Hepatocyte (in vitro differentiated cells): Measurements from ENCODE around the gene NQO1. TPM values are rescaled to one million over a fixed set of nuclear protein-coding genes. Genes with fewer than 3 reads are reported as not detected.

ENCODE experiments used
- DNase-seq: peaks from one replicate; pipeline ENCODE4 v3.0.0-alpha.2; 2016; ENCODE audit warnings: low spot score
- H2AFZ ChIP-seq: fragments of 200-600 bp; sonication (generic); 2 replicates; pipeline ENCODE4 v1.6.0; 2016; ENCODE audit warnings: antibody characterized with exemption, mild to moderate bottlenecking
- H3K27ac ChIP-seq: fragments of 200-600 bp; sonication (generic); 2 replicates; pipeline ENCODE4 v1.5.1; 2016; ENCODE audit warnings: mild to moderate bottlenecking
- H3K27me3 ChIP-seq: fragments of 200-600 bp; sonication (generic); 2 replicates; pipeline ENCODE4 v1.6.1; 2016
- H3K36me3 ChIP-seq: fragments of 200-600 bp; sonication (generic); replicated peaks from 2 replicates; pipeline ENCODE4 v1.5.1; 2016; ENCODE audit warnings: low read depth; ENCODE audit not compliant: insufficient read depth
- H3K4me1 ChIP-seq: fragments of 200-600 bp; sonication (generic); 2 replicates; pipeline ENCODE4 v1.5.1; 2016; ENCODE audit warnings: mild to moderate bottlenecking, moderate library complexity; ENCODE audit not compliant: insufficient read depth
- H3K4me2 ChIP-seq: fragments of 200-600 bp; sonication (generic); 2 replicates; pipeline ENCODE4 v1.6.0; 2016
- H3K4me3 ChIP-seq: fragments of 200-600 bp; sonication (generic); 2 replicates; pipeline ENCODE4 v1.5.1; 2016; ENCODE audit warnings: mild to moderate bottlenecking
- H3K79me2 ChIP-seq: fragments of 200-600 bp; sonication (generic); 2 replicates; pipeline ENCODE4 v1.6.0; 2017; ENCODE audit warnings: mild to moderate bottlenecking
- H3K9me2 ChIP-seq: fragments of 200-600 bp; sonication (generic); replicated peaks from 2 replicates; pipeline ENCODE4 v1.6.0; 2017; ENCODE audit warnings: mild to moderate bottlenecking; ENCODE audit not compliant: insufficient read depth
- H3K9me3 ChIP-seq: fragments of 200-600 bp; sonication (generic); 2 replicates; pipeline ENCODE4 v1.5.1; 2016; ENCODE audit warnings: low read depth, mild to moderate bottlenecking
- H4K20me1 ChIP-seq: fragments of 200-600 bp; sonication (generic); 2 replicates; pipeline ENCODE4 v1.6.0; 2016; ENCODE audit warnings: mild to moderate bottlenecking; ENCODE audit not compliant: insufficient read depth, poor library complexity, severe bottlenecking
- EZH2 ChIP-seq: fragments of 200-600 bp; sonication (generic); IDR thresholded peaks from 2 replicates; pipeline ENCODE4 v1.6.1; 2016; ENCODE audit warnings: antibody characterized with exemption, mild to moderate bottlenecking, borderline replicate concordance
- EZH2phosphoT487 ChIP-seq: fragments of 200-600 bp; sonication (generic); IDR thresholded peaks from one replicate; pipeline ENCODE4 v1.6.1; 2018; ENCODE audit warnings: antibody characterized with exemption, mild to moderate bottlenecking, low read depth, moderate library complexity; ENCODE audit not compliant: unreplicated experiment, severe bottlenecking
- WGBS: methylation state at CpG from one replicate; pipeline ENCODE4 v1.1.6; 2016; ENCODE audit warnings: low lambda C conversion rate; ENCODE audit errors: missing lambda C conversion rate; 5-methylcytosine and 5-hydroxymethylcytosine counted together
- polyA plus RNA-seq: library from polyadenylated mRNA; unstranded; fragments of >200 nt; fragmentation: Nextera tagmentation; extraction: Ambion mirVana; gene quantifications from 2 replicates; pipeline ENCODE4 v1.2.1, GENCODE V29; 2016
- total RNA-seq: library from RNA; depleted of rRNA; stranded (reverse); fragments of >200 nt; gene quantifications from 2 replicates; pipeline ENCODE4 v1.2.3, GENCODE V29; 2014
- TF ChIP-seq, protein P1 (sequence below): fragments of 200-600 bp; sonication (generic); IDR thresholded peaks from 2 replicates; pipeline ENCODE4 v1.5.1; 2016; ENCODE audit warnings: antibody characterized with exemption, mild to moderate bottlenecking; ENCODE audit not compliant: poor library complexity

NQO1 gene
- total and polyA plus RNA-seq, 2 experiments from 2014 or later = 132 to 169 TPM

DNA sequence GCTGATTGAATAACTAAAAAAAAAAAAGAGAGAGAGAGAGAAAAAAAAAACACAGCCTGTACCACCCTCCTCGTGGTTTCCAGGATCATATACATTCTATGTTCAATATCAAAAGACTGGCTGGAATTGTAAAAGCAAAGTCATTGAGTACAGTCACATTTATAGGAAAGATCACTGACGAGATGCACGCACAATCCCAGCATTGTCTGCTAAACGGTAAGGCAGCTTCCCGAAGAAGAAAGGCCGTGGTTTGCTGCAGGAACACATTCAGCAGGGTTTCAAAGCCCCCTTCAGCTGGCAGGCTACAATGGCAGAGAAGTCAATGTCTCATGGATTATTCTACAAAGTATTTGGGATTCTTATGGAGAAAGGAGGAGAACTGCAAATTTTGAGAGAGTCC is 9.3 kb downstream of the NQO1 start:
- Histone ChIP-seq H2AFZ (no peak overlapping the region), H4K20me1 (no peaks in the 10 kb centered on the region), H3K9me3 (no peaks in the 10 kb centered on the region), H3K27ac (no peak overlapping the region), H3K4me2 (no peak overlapping the region), H3K9me2 (no peaks in the 10 kb centered on the region), H3K4me3 (no peak overlapping the region), H3K36me3 (no peaks in the 10 kb centered on the region), H3K79me2 (peaks cover 15% of the 10 kb centered on the region), H3K27me3 (no peaks in the 10 kb centered on the region), H3K4me1 (no peaks in the 10 kb centered on the region)
- DNase-seq = no peak
- no peak for TF ChIP-seq EZH2
- TF ChIP-seq EZH2phosphoT487 = no peak
- TF ChIP-seq, protein P1, sequence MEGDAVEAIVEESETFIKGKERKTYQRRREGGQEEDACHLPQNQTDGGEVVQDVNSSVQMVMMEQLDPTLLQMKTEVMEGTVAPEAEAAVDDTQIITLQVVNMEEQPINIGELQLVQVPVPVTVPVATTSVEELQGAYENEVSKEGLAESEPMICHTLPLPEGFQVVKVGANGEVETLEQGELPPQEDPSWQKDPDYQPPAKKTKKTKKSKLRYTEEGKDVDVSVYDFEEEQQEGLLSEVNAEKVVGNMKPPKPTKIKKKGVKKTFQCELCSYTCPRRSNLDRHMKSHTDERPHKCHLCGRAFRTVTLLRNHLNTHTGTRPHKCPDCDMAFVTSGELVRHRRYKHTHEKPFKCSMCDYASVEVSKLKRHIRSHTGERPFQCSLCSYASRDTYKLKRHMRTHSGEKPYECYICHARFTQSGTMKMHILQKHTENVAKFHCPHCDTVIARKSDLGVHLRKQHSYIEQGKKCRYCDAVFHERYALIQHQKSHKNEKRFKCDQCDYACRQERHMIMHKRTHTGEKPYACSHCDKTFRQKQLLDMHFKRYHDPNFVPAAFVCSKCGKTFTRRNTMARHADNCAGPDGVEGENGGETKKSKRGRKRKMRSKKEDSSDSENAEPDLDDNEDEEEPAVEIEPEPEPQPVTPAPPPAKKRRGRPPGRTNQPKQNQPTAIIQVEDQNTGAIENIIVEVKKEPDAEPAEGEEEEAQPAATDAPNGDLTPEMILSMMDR = no peak
- WGBS = 93% methylated on average over 6 of the region's 6 CpGs

DNA sequence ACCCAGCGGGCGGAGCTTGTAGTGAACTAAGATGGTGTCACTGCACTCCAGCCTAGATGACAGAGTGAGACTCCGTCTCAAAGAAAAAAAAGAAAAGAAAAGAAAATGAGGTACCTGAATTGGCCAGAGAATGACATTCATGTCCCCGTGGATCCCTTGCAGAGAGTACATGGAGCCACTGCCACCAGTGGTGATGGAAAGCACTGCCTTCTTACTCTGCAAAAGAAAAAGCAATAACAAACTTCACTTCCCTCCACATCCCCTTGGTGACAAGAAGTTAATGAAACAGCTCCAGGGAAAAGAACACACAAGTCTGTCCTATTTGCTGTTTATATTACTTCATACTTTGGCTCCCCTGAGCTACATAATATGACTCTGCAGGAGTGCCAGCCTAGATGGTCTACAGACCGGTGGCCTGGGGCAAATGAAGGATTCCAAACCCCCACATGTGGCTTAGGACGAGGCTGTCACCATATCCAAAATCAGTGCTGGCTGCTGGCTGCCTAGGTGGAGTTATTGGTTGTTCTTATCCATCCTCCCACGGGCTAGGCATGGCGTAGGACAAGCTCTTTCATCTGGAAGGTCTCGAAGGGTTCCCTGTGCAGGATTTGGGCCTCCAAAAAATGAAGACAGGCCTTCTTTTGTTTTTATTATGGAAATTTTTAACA is 13.3 kb downstream of the NQO1 start:
- TF ChIP-seq EZH2phosphoT487 (no peak), EZH2 (no peak)
- TF ChIP-seq, protein P1 = no peak
- Histone ChIP-seq H3K4me1 (no peaks in the 10 kb centered on the region), H2AFZ (no peak overlapping the region), H3K4me3 (no peak overlapping the region), H3K79me2 (no peaks in the 10 kb centered on the region), H3K27ac (no peak overlapping the region), H3K9me3 (no peaks in the 10 kb centered on the region), H4K20me1 (no peaks in the 10 kb centered on the region), H3K27me3 (no peaks in the 10 kb centered on the region), H3K36me3 (no peaks in the 10 kb centered on the region), H3K4me2 (no peak overlapping the region), H3K9me2 (no peaks in the 10 kb centered on the region)
- DNase-seq = no peak
- WGBS = 93% methylated on average over 9 of the region's 9 CpGs

DNA sequence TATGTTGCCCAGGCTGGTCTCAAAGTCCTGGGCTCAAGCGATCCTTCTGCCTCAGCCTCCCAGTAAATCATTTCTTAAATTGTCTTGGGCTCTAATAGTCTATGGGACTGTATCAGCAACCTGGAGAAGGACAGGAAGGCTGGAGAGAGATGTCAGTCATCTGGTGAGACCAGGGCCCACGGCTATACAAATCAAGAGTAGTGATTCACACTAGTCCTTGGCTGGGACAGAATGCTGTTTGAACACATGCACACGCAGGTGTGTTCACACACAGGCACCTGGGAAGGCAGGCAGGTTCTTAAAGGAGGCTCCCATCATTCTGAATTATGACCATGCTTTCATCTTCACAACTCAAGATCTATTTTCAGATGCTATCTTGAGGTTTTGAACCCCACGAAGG is 14.1 kb downstream of the NQO1 start:
- H3K9me2 ChIP-seq = no peaks in the 10 kb centered on the region
- no peaks in the 10 kb centered on the region for H4K20me1 ChIP-seq
- no peak for DNase-seq
- no peak overlapping the region for H2AFZ ChIP-seq
- H3K79me2 ChIP-seq = no peaks in the 10 kb centered on the region
- H3K9me3 ChIP-seq = no peaks in the 10 kb centered on the region
- no peaks in the 10 kb centered on the region for H3K27me3 ChIP-seq
- H3K4me3 ChIP-seq = no peak overlapping the region
- H3K27ac ChIP-seq = no peak overlapping the region
- H3K4me1 ChIP-seq = no peaks in the 10 kb centered on the region
- H3K36me3 ChIP-seq = no peaks in the 10 kb centered on the region
- H3K4me2 ChIP-seq = no peak overlapping the region
- TF ChIP-seq EZH2 (no peak), EZH2phosphoT487 (no peak)
- TF ChIP-seq, protein P1 = no peak
- WGBS = 96% methylated on average over 4 of the region's 4 CpGs
